Measurements from ENCODE around the gene MXD3. TPM values are rescaled to one million over a fixed set of nuclear protein-coding genes. Genes with fewer than 3 reads are reported as not detected.

MXD3 gene
- total RNA-seq, 3 donors from 2014 or later, result 4.2 to 10.5 (median 9.4) TPM

- peaks cover 2% of the 10 kb centered on the region for H3K36me3 ChIP-seq
- H3K27ac ChIP-seq, result no peak overlapping the region
- intact Hi-C loops (cut with DNase I; ENCODE audit: low total_unique reads), result no loop called here
- DNase-seq (ENCODE audit: low spot score in 2 of 2), result no peak
- H3K4me3 ChIP-seq, result no peak overlapping the region
- H3K4me1 ChIP-seq, result no peaks in the 10 kb centered on the region
- no peaks in the 10 kb centered on the region for H3K9me3 ChIP-seq
- H3K27me3 ChIP-seq, result no peaks in the 10 kb centered on the region
- TF ChIP-seq CTCF (IDR thresholded peaks at IDR 0.05), result no peak
- no peak for TF ChIP-seq POLR2A (IDR thresholded peaks at IDR 0.05)
- no peak for TF ChIP-seq POLR2AphosphoS5 (IDR thresholded peaks at IDR 0.05)
These were observed 17.0 kb upstream of the MXD3 start for GRCh38 chr5:177328545-177329231.

GRCh38 chr5:177327539-177328522 lies 16.1 kb upstream of the MXD3 start:
- no peaks in the 10 kb centered on the region for H3K4me1 ChIP-seq
- peak overlapping the region; percentile 40 to 66 for H3K27ac ChIP-seq
- no peak for DNase-seq (ENCODE audit: low spot score in 2 of 2)
- no peaks in the 10 kb centered on the region for H3K9me3 ChIP-seq
- H3K27me3 ChIP-seq, result no peaks in the 10 kb centered on the region
- intact Hi-C loops (cut with DNase I; ENCODE audit: low total_unique reads), result no loop called here
- H3K4me3 ChIP-seq, result peak overlapping the region in 1 of 3 donors; percentile 11
- H3K36me3 ChIP-seq, result no peaks in the 10 kb centered on the region
- no peak for TF ChIP-seq POLR2A (IDR thresholded peaks at IDR 0.05)
- TF ChIP-seq CTCF (IDR thresholded peaks at IDR 0.05), result no peak
- no peak for TF ChIP-seq POLR2AphosphoS5 (IDR thresholded peaks at IDR 0.05)

GRCh38 chr5:177325868-177326381 lies 14.2 kb upstream of the MXD3 start:
- Histone ChIP-seq H3K27ac (no peak overlapping the region), H3K4me1 (no peaks in the 10 kb centered on the region), H3K4me3 (no peak overlapping the region), H3K36me3 (no peaks in the 10 kb centered on the region), H3K27me3 (no peaks in the 10 kb centered on the region), H3K9me3 (no peaks in the 10 kb centered on the region)
- intact Hi-C loops (cut with DNase I; ENCODE audit: low total_unique reads), result no loop called here
- TF ChIP-seq POLR2AphosphoS5 (IDR thresholded peaks at IDR 0.05) (no peak), POLR2A (IDR thresholded peaks at IDR 0.05) (no peak), CTCF (IDR thresholded peaks at IDR 0.05) (no peak)
- no peak for DNase-seq (ENCODE audit: low spot score in 2 of 2)

GRCh38 chr5:177320879-177321278 lies 9.2 kb upstream of the MXD3 start:
- intact Hi-C loops (cut with DNase I; ENCODE audit: low total_unique reads), result no loop called here
- DNase-seq (ENCODE audit: low spot score in 2 of 2), result no peak
- Histone ChIP-seq H3K27me3 (no peaks in the 10 kb centered on the region), H3K4me3 (no peak overlapping the region), H3K4me1 (no peaks in the 10 kb centered on the region), H3K27ac (no peak overlapping the region), H3K9me3 (no peaks in the 10 kb centered on the region), H3K36me3 (no peaks in the 10 kb centered on the region)
- TF ChIP-seq CTCF (IDR thresholded peaks at IDR 0.05) (no peak), POLR2AphosphoS5 (IDR thresholded peaks at IDR 0.05) (no peak), POLR2A (IDR thresholded peaks at IDR 0.05) (no peak)

All from breast epithelium (tissue), 4 donors.